GM12878 (cell line): Measurements from ENCODE around the gene GLI1. TPM values are rescaled to one million over a fixed set of nuclear protein-coding genes. Genes with fewer than 3 reads are reported as not detected.

Experiments
- ATAC-seq: fragments of 200-7000 bp; cut with Tn5 transposase; 3 replicates; pipeline ENCODE4 v1.9.1; 2020; ENCODE audit warnings: mild to moderate bottlenecking, moderate library complexity
- BruUV-seq: library from RNA; stranded (reverse); fragments of 400-500 nt; replicated peaks from 2 replicates; lab custom pipeline; 2021; lab: Mats Ljungman, UMichigan
- CTCF ChIA-PET: fragments of 300-600 bp; sonication (Branson Sonifier 250); formaldehyde crosslinking; extraction: SDS; loops from one replicate; lab custom pipeline; 2021; ENCODE audit warnings: inconsistent platforms; lab: Yijun Ruan, JAX
- POLR2A ChIA-PET: fragments of 350-600 bp; formaldehyde crosslinking; extraction: SDS; loops from one replicate; lab custom pipeline; 2021; ENCODE audit warnings: inconsistent platforms; lab: Charles Lee
- RAD21 ChIA-PET: fragments of 300-600 bp; sonication (Branson Sonifier 250); formaldehyde crosslinking; loops from one replicate; lab custom pipeline; 2023; ENCODE audit warnings: antibody characterized with exemption; ENCODE audit not compliant: unreplicated experiment; lab: Charles Lee
- SMC1A ChIA-PET: fragments of 300-600 bp; sonication (Branson Sonifier 250); formaldehyde crosslinking; loops from one replicate; lab custom pipeline; 2023; ENCODE audit not compliant: unreplicated experiment, uncharacterized antibody; lab: Charles Lee
- DNase-seq: peaks from one replicate; pipeline ENCODE4 v3.0.0-alpha.2; 2011; ENCODE audit warnings: low read depth, low spot score
- FAIRE-seq: peaks from 3 replicates; lab custom pipeline; 2011; peaks lifted over from hg19 to GRCh38; lab: Jason Lieb, UNC
- H2AFZ ChIP-seq: 2 replicates; pipeline ENCODE4 v1.6.0; 2011; ENCODE audit warnings: low read depth, low read length, control low read depth; ENCODE audit not compliant: control insufficient read depth
- H3K27ac ChIP-seq: 2 replicates; pipeline ENCODE4 v1.5.1; 2011; ENCODE audit warnings: control low read depth; ENCODE audit not compliant: control insufficient read depth, insufficient read depth
- H3K27me3 ChIP-seq, 2 experiments: replicated peaks in 1 of 2; 2 replicates each; pipeline versions ENCODE4 v1.6.0 to v1.6.1; 2011; ENCODE audit warnings: low read length in 1 of 2; ENCODE audit not compliant: control insufficient read depth in 2 of 2, insufficient read depth in 2 of 2
- H3K36me3 ChIP-seq, 2 experiments: 2 replicates each; pipeline ENCODE4 v1.5.1; 2011; ENCODE audit warnings: low read length in 1 of 2; ENCODE audit not compliant: control insufficient read depth in 2 of 2, insufficient read depth in 2 of 2
- H3K4me1 ChIP-seq: 2 replicates; pipeline ENCODE4 v1.6.1; 2011; ENCODE audit warnings: mild to moderate bottlenecking, low read length, moderate library complexity, mixed read lengths; ENCODE audit not compliant: control insufficient read depth, insufficient read depth
- H3K4me2 ChIP-seq: 2 replicates; pipeline ENCODE4 v1.6.0; 2011; ENCODE audit warnings: control low read depth; ENCODE audit not compliant: control insufficient read depth, insufficient read depth
- H3K4me3 ChIP-seq: fragments of 200-600 bp; sonication (generic); 2 replicates; pipeline ENCODE4 v1.5.1; 2016
- H3K79me2 ChIP-seq: 2 replicates; pipeline ENCODE4 v1.6.0; 2011; ENCODE audit warnings: low read length; ENCODE audit not compliant: control insufficient read depth, insufficient read depth
- H3K9ac ChIP-seq: 2 replicates; pipeline ENCODE4 v1.8.0; 2011; ENCODE audit warnings: low read length, control low read depth, mixed read lengths; ENCODE audit not compliant: control insufficient read depth, insufficient read depth
- H3K9me3 ChIP-seq: replicated peaks from 3 replicates; pipeline ENCODE4 v1.5.1; 2011; ENCODE audit warnings: mild to moderate bottlenecking, low read length; ENCODE audit not compliant: control insufficient read depth, insufficient read depth
- H4K20me1 ChIP-seq: 2 replicates; pipeline ENCODE4 v1.6.0; 2011; ENCODE audit not compliant: control insufficient read depth, insufficient read depth
- BRCA1 ChIP-seq: IDR thresholded peaks from 2 replicates; pipeline ENCODE4 v1.6.1; 2011; ENCODE audit warnings: low read depth, low read length, improper control_type of control experiment
- EED ChIP-seq: sonication (generic); IDR thresholded peaks from 2 replicates; pipeline ENCODE4 v1.6.1; 2016; ENCODE audit warnings: antibody characterized with exemption, low read depth
- NFXL1 ChIP-seq: fragments of 450-650 bp; IDR thresholded peaks from 2 replicates; pipeline ENCODE4 v1.6.1; 2017; ENCODE audit warnings: antibody characterized with exemption, mild to moderate bottlenecking, borderline replicate concordance
- NFYB ChIP-seq: IDR thresholded peaks from 2 replicates; pipeline ENCODE4 v1.6.1; 2011; ENCODE audit warnings: low read depth, mild to moderate bottlenecking, low read length, improper control_type of control experiment, moderate library complexity; ENCODE audit not compliant: insufficient read depth
- SIX5 ChIP-seq: IDR thresholded peaks from 2 replicates; pipeline ENCODE4 v1.6.1; 2011; ENCODE audit warnings: mild to moderate bottlenecking, low read depth, low read length, moderate library complexity; ENCODE audit not compliant: severe bottlenecking
- USF1 ChIP-seq: IDR thresholded peaks from 2 replicates; pipeline ENCODE4 v1.6.1; 2011; ENCODE audit warnings: borderline replicate concordance, low read depth, mild to moderate bottlenecking, moderate library complexity, mixed read lengths, low read length; ENCODE audit not compliant: insufficient read depth; ENCODE audit errors: extremely low read length
- YY1 ChIP-seq: IDR thresholded peaks from 2 replicates; pipeline ENCODE4 v1.6.1; 2011; ENCODE audit warnings: low read depth, mild to moderate bottlenecking, low read length
- ZNF24 ChIP-seq: fragments of 450-650 bp; IDR thresholded peaks from 2 replicates; pipeline ENCODE4 v1.6.1; 2017; ENCODE audit warnings: antibody characterized with exemption, mild to moderate bottlenecking
- WGBS: methylation state at CpG from one replicate; pipeline ENCODE4 v1.1.6; 2016; ENCODE audit warnings: low lambda C conversion rate; ENCODE audit not compliant: insufficient replicate concordance, insufficient coverage; ENCODE audit errors: missing lambda C conversion rate; 5-methylcytosine and 5-hydroxymethylcytosine counted together
- in situ Hi-C: fragments of 300-500 bp; cut with MboI; formaldehyde crosslinking; loops from 9 replicates; pipeline ENCODE4 v1.14.3; 2018; ENCODE audit warnings: mixed read lengths
- intact Hi-C: fragments of 100-400 bp; cut with micrococcal nuclease; formaldehyde crosslinking; loops from one replicate; pipeline ENCODE4 v1.14.2; 2022; ENCODE audit not compliant: unreplicated experiment
- polyA plus RNA-seq, 11 experiments: library from polyadenylated mRNA; depleted of rRNA in 4 of 11; unstranded in 6 of 11; stranded (reverse) in 5 of 11; fragments of >200 nt; fragmentation: Nextera tagmentation in 4 of 11; fragmentation: Illumina TruSeq in 1 of 11; extraction: Ambion mirVana in 4 of 11; extraction: Trizol in 1 of 11; gene quantifications; 1 replicate in 1 of 11; 2 replicates in 10 of 11; pipeline versions ENCODE4 v1.2.1 to v1.2.3, GENCODE V29; 2011 to 2016; ENCODE audit warnings: inconsistent platforms in 2 of 11, missing spikeins in 2 of 11, low read depth in 1 of 11
- total RNA-seq, 4 experiments: library from RNA; depleted of rRNA in 3 of 4; stranded (reverse); fragments of >200 nt in 3 of 4; fragmentation: Illumina TruSeq in 1 of 4; extraction: Trizol in 1 of 4; gene quantifications; 2 replicates each; pipeline versions ENCODE4 v1.2.1 to v1.2.3, GENCODE V29; 2013 to 2021

Gene GLI1
- total and polyA plus RNA-seq, 10 of the 15 experiments (the other 5 are each of a cell fraction or from before 2014, with no cell fraction given): 0.27 to 1.2 (median 0.49) TPM

- H3K27ac ChIP-seq: no peak within 1 kb of the TSS
These were observed 24.9 kb upstream of the GLI1 start, which contains the start of gene INHBC for GRCh38 chr12:57434517-57435223. INHBC (plus strand) TSS chr12:57434784; CDS start chr12:57434887, 103 bp downstream.

More at GRCh38 chr12:57434517-57435223, 24.9 kb upstream of the GLI1 start, which contains the start of gene INHBC:
- intact Hi-C loops: no loop called here
- no peak within 1 kb of the TSS for H3K4me2 ChIP-seq
- DNase-seq (no peak), ATAC-seq (no peak), FAIRE-seq (no peak)
- H3K36me3 ChIP-seq: no peaks in the 10 kb centered on the region
- peaks cover 5% of the 10 kb centered on the region; the same call in 1 of the 2 replicates for H3K4me1 ChIP-seq
- H3K9ac ChIP-seq: no peak within 1 kb of the TSS
- no peaks in the 10 kb centered on the region for H3K27me3 ChIP-seq
- RAD21 ChIA-PET: interaction anchor here (0.6 to 4.6 kb wide), 3 partner anchors 18 to 135 kb away, joined by 3 to 31 read pairs (median 4); no protein-coding TSS in a partner anchor
- CTCF ChIA-PET: interaction anchor here (0.6 to 3.3 kb wide), 9 partner anchors 10 to 191 kb away, joined by 3 to 20 read pairs (median 4); partner anchors contain the start of gene INHBE
- TF ChIP-seq NFXL1: no peak
- TF ChIP-seq NFYB: no peak
- no peak for TF ChIP-seq YY1
- no peak for TF ChIP-seq BRCA1
- no peak for TF ChIP-seq USF1
- TF ChIP-seq SIX5: no peak
- no peak for TF ChIP-seq EED
- TF ChIP-seq ZNF24: no peak
- WGBS: 64% methylated on average over 8 of the region's 8 CpGs
- in situ Hi-C loops: no loop called here
- no peaks in the 10 kb centered on the region for H3K9me3 ChIP-seq
- H3K4me3 ChIP-seq: no peak within 1 kb of the TSS
- BruUV-seq: no TSS peak
- SMC1A ChIA-PET: interaction anchor here (1.0 to 3.5 kb wide), 6 partner anchors 18 to 170 kb away, joined by 3 to 14 read pairs (median 4); no protein-coding TSS in a partner anchor
- POLR2A ChIA-PET: interaction anchor here (0.9 to 3.9 kb wide), 3 partner anchors 17 to 52 kb away, joined by 3 to 26 read pairs (median 4); partner anchors contain the start of gene INHBE
- no peak within 1 kb of the TSS for H2AFZ ChIP-seq
- H3K79me2 ChIP-seq: peaks cover 11% of the 10 kb centered on the region
- H4K20me1 ChIP-seq: no peaks in the 10 kb centered on the region
